ENCODE results near the gene CSF3R. TPM values are rescaled to one million over a fixed set of nuclear protein-coding genes. Genes with fewer than 3 reads are reported as not detected.

The CSF3R gene
- polyA plus RNA-seq, 1 donor from 2014 or later: not detected

DNA sequence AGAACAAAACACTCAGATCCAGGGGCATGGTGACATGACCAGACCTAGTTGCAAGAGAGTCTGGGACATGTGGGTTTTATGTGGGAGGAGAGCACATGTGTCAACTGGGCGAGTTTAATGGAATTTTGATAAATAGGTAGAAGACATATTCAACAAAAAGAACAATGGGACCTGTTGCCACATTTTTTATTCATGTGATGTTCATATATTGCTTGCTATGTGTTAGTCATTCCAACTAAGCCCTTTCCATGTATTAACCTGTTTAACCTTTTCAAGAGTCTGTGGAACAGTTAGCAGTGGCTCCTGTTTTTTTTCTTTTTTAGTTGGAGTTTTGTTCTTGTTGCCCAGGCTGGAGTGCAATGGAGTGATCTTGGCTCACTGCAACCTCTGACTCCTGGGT is 30.1 kb upstream of the CSF3R start:
- Histone ChIP-seq H2AFZ (ENCODE audit: low read depth, low read length) (no peak overlapping the region), H3K36me3 (ENCODE audit: insufficient read depth, low read length) (no peaks in the 10 kb centered on the region), H3K4me3 (ENCODE audit: low read length) (no peak overlapping the region), H3K27me3 (ENCODE audit: insufficient read depth, low read depth, low read length) (no peaks in the 10 kb centered on the region), H3K4me2 (ENCODE audit: low read length) (no peak overlapping the region), H3K79me2 (replicated peaks; ENCODE audit: insufficient read depth, low read length) (no peaks in the 10 kb centered on the region), H3K9me2 (ENCODE audit: insufficient read depth, low read length) (no peaks in the 10 kb centered on the region), H3K27ac (ENCODE audit: low read length) (no peak overlapping the region), H3K9me3 (ENCODE audit: low read length) (no peaks in the 10 kb centered on the region), H4K20me1 (ENCODE audit: insufficient read depth) (no peaks in the 10 kb centered on the region), H3K9ac (ENCODE audit: low read length) (no peak overlapping the region), H3F3A (ENCODE audit: insufficient read depth, low read length, poor library complexity, severe bottlenecking) (no peaks in the 10 kb centered on the region)
- TF ChIP-seq SMC3 (conservative IDR thresholded peaks at IDR 0.05; ENCODE audit: poor library complexity) (no peak), EZH2 (IDR thresholded peaks at IDR 0.05; ENCODE audit: borderline replicate concordance, insufficient read depth, low read length, poor library complexity, severe bottlenecking) (no peak), EP300 (conservative IDR thresholded peaks at IDR 0.05; ENCODE audit: poor library complexity, severe bottlenecking) (no peak), POLR2AphosphoS5 (IDR thresholded peaks at IDR 0.05) (no peak), TAF1 (IDR thresholded peaks at IDR 0.05; ENCODE audit: low read depth) (no peak), MXI1 (conservative IDR thresholded peaks at IDR 0.05; ENCODE audit: poor library complexity, severe bottlenecking) (no peak), RAD21 (conservative IDR thresholded peaks at IDR 0.05) (no peak)
- TF ChIP-seq, protein P1, sequence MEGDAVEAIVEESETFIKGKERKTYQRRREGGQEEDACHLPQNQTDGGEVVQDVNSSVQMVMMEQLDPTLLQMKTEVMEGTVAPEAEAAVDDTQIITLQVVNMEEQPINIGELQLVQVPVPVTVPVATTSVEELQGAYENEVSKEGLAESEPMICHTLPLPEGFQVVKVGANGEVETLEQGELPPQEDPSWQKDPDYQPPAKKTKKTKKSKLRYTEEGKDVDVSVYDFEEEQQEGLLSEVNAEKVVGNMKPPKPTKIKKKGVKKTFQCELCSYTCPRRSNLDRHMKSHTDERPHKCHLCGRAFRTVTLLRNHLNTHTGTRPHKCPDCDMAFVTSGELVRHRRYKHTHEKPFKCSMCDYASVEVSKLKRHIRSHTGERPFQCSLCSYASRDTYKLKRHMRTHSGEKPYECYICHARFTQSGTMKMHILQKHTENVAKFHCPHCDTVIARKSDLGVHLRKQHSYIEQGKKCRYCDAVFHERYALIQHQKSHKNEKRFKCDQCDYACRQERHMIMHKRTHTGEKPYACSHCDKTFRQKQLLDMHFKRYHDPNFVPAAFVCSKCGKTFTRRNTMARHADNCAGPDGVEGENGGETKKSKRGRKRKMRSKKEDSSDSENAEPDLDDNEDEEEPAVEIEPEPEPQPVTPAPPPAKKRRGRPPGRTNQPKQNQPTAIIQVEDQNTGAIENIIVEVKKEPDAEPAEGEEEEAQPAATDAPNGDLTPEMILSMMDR (IDR thresholded peaks at IDR 0.05; ENCODE audit: poor library complexity, severe bottlenecking): no peak
- TF ChIP-seq, protein P2, sequence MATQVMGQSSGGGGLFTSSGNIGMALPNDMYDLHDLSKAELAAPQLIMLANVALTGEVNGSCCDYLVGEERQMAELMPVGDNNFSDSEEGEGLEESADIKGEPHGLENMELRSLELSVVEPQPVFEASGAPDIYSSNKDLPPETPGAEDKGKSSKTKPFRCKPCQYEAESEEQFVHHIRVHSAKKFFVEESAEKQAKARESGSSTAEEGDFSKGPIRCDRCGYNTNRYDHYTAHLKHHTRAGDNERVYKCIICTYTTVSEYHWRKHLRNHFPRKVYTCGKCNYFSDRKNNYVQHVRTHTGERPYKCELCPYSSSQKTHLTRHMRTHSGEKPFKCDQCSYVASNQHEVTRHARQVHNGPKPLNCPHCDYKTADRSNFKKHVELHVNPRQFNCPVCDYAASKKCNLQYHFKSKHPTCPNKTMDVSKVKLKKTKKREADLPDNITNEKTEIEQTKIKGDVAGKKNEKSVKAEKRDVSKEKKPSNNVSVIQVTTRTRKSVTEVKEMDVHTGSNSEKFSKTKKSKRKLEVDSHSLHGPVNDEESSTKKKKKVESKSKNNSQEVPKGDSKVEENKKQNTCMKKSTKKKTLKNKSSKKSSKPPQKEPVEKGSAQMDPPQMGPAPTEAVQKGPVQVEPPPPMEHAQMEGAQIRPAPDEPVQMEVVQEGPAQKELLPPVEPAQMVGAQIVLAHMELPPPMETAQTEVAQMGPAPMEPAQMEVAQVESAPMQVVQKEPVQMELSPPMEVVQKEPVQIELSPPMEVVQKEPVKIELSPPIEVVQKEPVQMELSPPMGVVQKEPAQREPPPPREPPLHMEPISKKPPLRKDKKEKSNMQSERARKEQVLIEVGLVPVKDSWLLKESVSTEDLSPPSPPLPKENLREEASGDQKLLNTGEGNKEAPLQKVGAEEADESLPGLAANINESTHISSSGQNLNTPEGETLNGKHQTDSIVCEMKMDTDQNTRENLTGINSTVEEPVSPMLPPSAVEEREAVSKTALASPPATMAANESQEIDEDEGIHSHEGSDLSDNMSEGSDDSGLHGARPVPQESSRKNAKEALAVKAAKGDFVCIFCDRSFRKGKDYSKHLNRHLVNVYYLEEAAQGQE (IDR thresholded peaks at IDR 0.05; ENCODE audit: borderline replicate concordance): no peak

DNA sequence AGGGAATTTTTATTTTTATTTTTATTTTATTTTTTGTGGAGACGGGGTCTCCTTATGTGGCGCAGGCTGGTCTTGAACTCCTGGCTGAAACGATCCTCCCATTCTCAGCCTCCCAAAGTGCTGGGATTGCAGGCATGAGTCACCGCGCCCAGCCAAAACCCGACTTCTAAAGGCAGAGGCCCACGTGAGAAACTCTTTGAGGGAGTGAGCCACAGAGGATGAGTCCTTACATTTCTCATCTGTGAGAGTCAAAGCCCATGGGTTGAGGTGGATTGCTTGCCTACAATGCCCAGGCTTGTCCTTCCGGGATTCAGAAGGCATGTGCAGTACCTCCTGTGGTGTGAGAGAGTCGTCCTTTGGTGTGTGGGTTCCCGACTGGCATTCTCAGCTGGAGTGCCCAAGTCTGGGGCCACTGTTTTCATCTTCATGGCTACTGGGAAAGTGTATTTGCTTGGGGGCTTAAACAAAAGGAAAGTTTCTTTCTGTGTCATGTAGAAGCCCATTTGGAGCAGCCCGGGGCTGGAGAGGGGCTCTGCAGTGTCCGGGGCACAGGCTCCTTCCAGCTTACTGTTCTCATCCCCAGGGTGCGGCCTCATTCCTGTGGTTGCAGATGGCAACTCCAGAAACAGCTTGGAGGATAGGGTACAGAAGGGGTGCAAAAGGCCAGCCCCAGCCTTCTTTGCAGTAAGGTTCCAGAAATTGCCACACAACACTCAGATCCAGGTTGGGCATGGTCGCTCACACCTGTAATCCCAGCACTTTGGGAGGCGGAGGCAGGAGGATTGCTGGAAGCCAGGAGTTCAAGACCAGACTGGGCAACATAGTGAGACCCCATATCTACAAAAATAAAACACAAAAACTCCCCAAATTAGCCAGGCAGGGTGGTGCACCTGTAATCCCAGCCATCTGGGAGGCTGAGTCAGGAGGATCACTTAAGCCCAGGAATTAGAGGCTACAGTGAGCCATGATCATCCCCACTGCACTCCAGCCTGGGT is 29.4 kb upstream of the CSF3R start:
- Histone ChIP-seq H3K9ac (ENCODE audit: low read length) (no peak overlapping the region), H3K79me2 (replicated peaks; ENCODE audit: insufficient read depth, low read length) (no peaks in the 10 kb centered on the region), H2AFZ (ENCODE audit: low read depth, low read length) (no peak overlapping the region), H3K36me3 (ENCODE audit: insufficient read depth, low read length) (no peaks in the 10 kb centered on the region), H3K27me3 (ENCODE audit: insufficient read depth, low read depth, low read length) (no peaks in the 10 kb centered on the region), H3K4me2 (ENCODE audit: low read length) (no peak overlapping the region), H4K20me1 (ENCODE audit: insufficient read depth) (no peaks in the 10 kb centered on the region), H3F3A (ENCODE audit: insufficient read depth, low read length, poor library complexity, severe bottlenecking) (no peaks in the 10 kb centered on the region), H3K4me3 (ENCODE audit: low read length) (no peak overlapping the region), H3K27ac (ENCODE audit: low read length) (no peak overlapping the region), H3K9me3 (ENCODE audit: low read length) (no peaks in the 10 kb centered on the region), H3K9me2 (ENCODE audit: insufficient read depth, low read length) (no peaks in the 10 kb centered on the region)
- TF ChIP-seq, protein P2 (IDR thresholded peaks at IDR 0.05; ENCODE audit: borderline replicate concordance): no peak
- TF ChIP-seq, protein P1 (IDR thresholded peaks at IDR 0.05; ENCODE audit: poor library complexity, severe bottlenecking): no peak
- TF ChIP-seq EZH2 (IDR thresholded peaks at IDR 0.05; ENCODE audit: borderline replicate concordance, insufficient read depth, low read length, poor library complexity, severe bottlenecking): no peak
- TF ChIP-seq MXI1 (conservative IDR thresholded peaks at IDR 0.05; ENCODE audit: poor library complexity, severe bottlenecking): no peak
- TF ChIP-seq RAD21 (conservative IDR thresholded peaks at IDR 0.05): no peak
- TF ChIP-seq SMC3 (conservative IDR thresholded peaks at IDR 0.05; ENCODE audit: poor library complexity): no peak
- no peak for TF ChIP-seq TAF1 (IDR thresholded peaks at IDR 0.05; ENCODE audit: low read depth)
- TF ChIP-seq POLR2AphosphoS5 (IDR thresholded peaks at IDR 0.05): no peak
- no peak for TF ChIP-seq EP300 (conservative IDR thresholded peaks at IDR 0.05; ENCODE audit: poor library complexity, severe bottlenecking)
